Dendritic cell treated with granulocyte-macrophage colony-stimulating factor and Interleukin-4, amounts not matched to agents 40 ng/mL and 50 ng/mL, for 4 days (primary cell): Measurements from ENCODE around the gene RIPOR2.

Experiments
- H3K27ac Mint-ChIP-seq: one replicate; pipeline ENCODE4 v1.8.0; 2022; ENCODE audit warnings: mild to moderate bottlenecking, mixed read lengths
- H3K27me3 Mint-ChIP-seq: one replicate; pipeline ENCODE4 v1.8.0; 2022; ENCODE audit warnings: mild to moderate bottlenecking, mixed read lengths
- H3K36me3 Mint-ChIP-seq: one replicate; pipeline ENCODE4 v1.8.0; 2022; ENCODE audit warnings: low read depth, mixed read lengths
- H3K4me1 Mint-ChIP-seq: one replicate; pipeline ENCODE4 v1.8.0; 2022; ENCODE audit warnings: low read depth, mixed read lengths
- H3K4me3 Mint-ChIP-seq: one replicate; pipeline ENCODE4 v1.8.0; 2022; ENCODE audit warnings: mild to moderate bottlenecking, moderate library complexity, mixed read lengths
- H3K9me3 Mint-ChIP-seq: one replicate; pipeline ENCODE4 v1.8.0; 2022; ENCODE audit warnings: mixed read lengths
- intact Hi-C: fragments of 100-400 bp; cut with micrococcal nuclease; formaldehyde crosslinking; loops from one replicate; pipeline ENCODE4 v1.15.0; 2022

Gene RIPOR2

GRCh38 chr6:24809728-24810127, 126.0 kb downstream of the RIPOR2 start:
- intact Hi-C loops: no loop called here
- Mint-ChIP-seq H3K27ac (no peak overlapping the region), H3K36me3 (peaks cover 19% of the 10 kb centered on the region), H3K9me3 (no peaks in the 10 kb centered on the region), H3K27me3 (no peaks in the 10 kb centered on the region), H3K4me3 (no peak overlapping the region), H3K4me1 (no peaks in the 10 kb centered on the region)

GRCh38 chr6:24807584-24807983, 128.2 kb downstream of the RIPOR2 start:
- Mint-ChIP-seq H3K4me3 (no peak overlapping the region), H3K9me3 (no peaks in the 10 kb centered on the region), H3K4me1 (no peaks in the 10 kb centered on the region), H3K27me3 (no peaks in the 10 kb centered on the region), H3K27ac (no peak overlapping the region), H3K36me3 (peaks cover 35% of the 10 kb centered on the region)
- intact Hi-C loops: no loop called here

- H3K36me3 Mint-ChIP-seq: peaks cover 17% of the 10 kb centered on the region
- H3K4me1 Mint-ChIP-seq: no peaks in the 10 kb centered on the region
- intact Hi-C loops: no loop called here
- no peaks in the 10 kb centered on the region for H3K27me3 Mint-ChIP-seq
- no peaks in the 10 kb centered on the region for H3K9me3 Mint-ChIP-seq
- H3K27ac Mint-ChIP-seq: no peak overlapping the region
- no peak overlapping the region for H3K4me3 Mint-ChIP-seq
These were observed 133.3 kb downstream of the RIPOR2 start for GRCh38 chr6:24802271-24803059.

GRCh38 chr6:24799541-24799915, 136.2 kb downstream of the RIPOR2 start:
- Mint-ChIP-seq H3K36me3 (peaks cover 17% of the 10 kb centered on the region), H3K9me3 (no peaks in the 10 kb centered on the region), H3K27ac (no peak overlapping the region), H3K27me3 (no peaks in the 10 kb centered on the region), H3K4me1 (no peaks in the 10 kb centered on the region), H3K4me3 (no peak overlapping the region)
- intact Hi-C loops: no loop called here

- no peak within 1 kb of the TSS for H3K27ac Mint-ChIP-seq
These were observed 136.8 kb downstream of the RIPOR2 start, which contains the start of gene ARMH2 for GRCh38 chr6:24798740-24799540. ARMH2 (minus strand) TSS chr6:24798917; CDS start chr6:24798857, 60 bp downstream.

GRCh38 chr6:24797596-24798216, 138.1 kb downstream of the RIPOR2 start:
- intact Hi-C loops: no loop called here
- no peak overlapping the region for H3K4me3 Mint-ChIP-seq
- peaks cover 2% of the 10 kb centered on the region for H3K36me3 Mint-ChIP-seq
- no peaks in the 10 kb centered on the region for H3K9me3 Mint-ChIP-seq
- H3K4me1 Mint-ChIP-seq: no peaks in the 10 kb centered on the region
- H3K27ac Mint-ChIP-seq: no peak overlapping the region
- no peaks in the 10 kb centered on the region for H3K27me3 Mint-ChIP-seq

More at GRCh38 chr6:24798740-24799540, 136.8 kb downstream of the RIPOR2 start, which contains the start of gene ARMH2:
- no peaks in the 10 kb centered on the region for H3K27me3 Mint-ChIP-seq
- H3K4me3 Mint-ChIP-seq: no peak within 1 kb of the TSS
- H3K36me3 Mint-ChIP-seq: peaks cover 11% of the 10 kb centered on the region
- intact Hi-C loops: no loop called here
- no peaks in the 10 kb centered on the region for H3K9me3 Mint-ChIP-seq
- no peaks in the 10 kb centered on the region for H3K4me1 Mint-ChIP-seq

- no peaks in the 10 kb centered on the region for H3K9me3 Mint-ChIP-seq
- no peaks in the 10 kb centered on the region for H3K27me3 Mint-ChIP-seq
- H3K36me3 Mint-ChIP-seq: no peaks in the 10 kb centered on the region
- H3K27ac Mint-ChIP-seq: no peak overlapping the region
- no peak overlapping the region for H3K4me3 Mint-ChIP-seq
- no peaks in the 10 kb centered on the region for H3K4me1 Mint-ChIP-seq
- intact Hi-C loops: no loop called here
These were observed 139.0 kb downstream of the RIPOR2 start for GRCh38 chr6:24796616-24797290.

GRCh38 chr6:24795106-24795505, 140.7 kb downstream of the RIPOR2 start:
- H3K4me1 Mint-ChIP-seq: no peaks in the 10 kb centered on the region
- no peaks in the 10 kb centered on the region for H3K27me3 Mint-ChIP-seq
- no peak overlapping the region for H3K4me3 Mint-ChIP-seq
- no peaks in the 10 kb centered on the region for H3K9me3 Mint-ChIP-seq
- H3K36me3 Mint-ChIP-seq: no peaks in the 10 kb centered on the region
- intact Hi-C loops: no loop called here
- H3K27ac Mint-ChIP-seq: no peak overlapping the region

GRCh38 chr6:24788031-24788665, 147.6 kb downstream of the RIPOR2 start:
- Mint-ChIP-seq H3K27me3 (no peaks in the 10 kb centered on the region), H3K9me3 (no peaks in the 10 kb centered on the region), H3K36me3 (peaks cover 29% of the 10 kb centered on the region), H3K27ac (no peak overlapping the region), H3K4me1 (no peaks in the 10 kb centered on the region), H3K4me3 (no peak overlapping the region)
- intact Hi-C loops: loop anchor here (5.0 kb wide), 1 partner anchor 206 kb away; no protein-coding TSS in a partner anchor

- Mint-ChIP-seq H3K4me1 (peaks cover 30% of the 10 kb centered on the region), H3K36me3 (peaks cover 36% of the 10 kb centered on the region), H3K9me3 (no peaks in the 10 kb centered on the region), H3K27me3 (no peaks in the 10 kb centered on the region), H3K27ac (peak overlapping the region; percentile 52), H3K4me3 (no peak overlapping the region)
- intact Hi-C loops: loop anchor here (5.0 kb wide), 1 partner anchor 237 kb away; no protein-coding TSS in a partner anchor
These were observed 155.6 kb downstream of the RIPOR2 start for GRCh38 chr6:24780206-24780605.

GRCh38 chr6:24779416-24780016, 156.2 kb downstream of the RIPOR2 start:
- H3K27ac Mint-ChIP-seq: peak overlapping the region; percentile 52
- no peaks in the 10 kb centered on the region for H3K27me3 Mint-ChIP-seq
- H3K36me3 Mint-ChIP-seq: peaks cover 43% of the 10 kb centered on the region
- intact Hi-C loops: loop anchor here (5.0 to 10.0 kb wide), 2 partner anchors 238 to 295 kb away; no protein-coding TSS in a partner anchor
- no peaks in the 10 kb centered on the region for H3K9me3 Mint-ChIP-seq
- H3K4me1 Mint-ChIP-seq: peaks cover 30% of the 10 kb centered on the region
- H3K4me3 Mint-ChIP-seq: no peak overlapping the region

GRCh38 chr6:24778878-24779277, 156.9 kb downstream of the RIPOR2 start:
- no peak overlapping the region for H3K27ac Mint-ChIP-seq
- intact Hi-C loops: loop anchor here (10.0 kb wide), 1 partner anchor 296 kb away; no protein-coding TSS in a partner anchor
- H3K36me3 Mint-ChIP-seq: peaks cover 43% of the 10 kb centered on the region
- H3K27me3 Mint-ChIP-seq: no peaks in the 10 kb centered on the region
- peaks cover 30% of the 10 kb centered on the region for H3K4me1 Mint-ChIP-seq
- H3K4me3 Mint-ChIP-seq: no peak overlapping the region
- no peaks in the 10 kb centered on the region for H3K9me3 Mint-ChIP-seq

GRCh38 chr6:24778121-24778520, 157.6 kb downstream of the RIPOR2 start:
- Mint-ChIP-seq H3K27ac (no peak overlapping the region), H3K27me3 (no peaks in the 10 kb centered on the region), H3K9me3 (no peaks in the 10 kb centered on the region), H3K36me3 (peaks cover 35% of the 10 kb centered on the region), H3K4me1 (peaks cover 30% of the 10 kb centered on the region), H3K4me3 (no peak overlapping the region)
- intact Hi-C loops: loop anchor here (10.0 kb wide), 1 partner anchor 297 kb away; no protein-coding TSS in a partner anchor
